ENCODE measurements around the gene AGL. TPM values are rescaled to one million over a fixed set of nuclear protein-coding genes. Genes with fewer than 3 reads are reported as not detected.

Gene AGL
- total and polyA plus RNA-seq, 2 of the 4 experiments (the other 2 are of a cell fraction), result 2.4 to 7.0 TPM

DNA sequence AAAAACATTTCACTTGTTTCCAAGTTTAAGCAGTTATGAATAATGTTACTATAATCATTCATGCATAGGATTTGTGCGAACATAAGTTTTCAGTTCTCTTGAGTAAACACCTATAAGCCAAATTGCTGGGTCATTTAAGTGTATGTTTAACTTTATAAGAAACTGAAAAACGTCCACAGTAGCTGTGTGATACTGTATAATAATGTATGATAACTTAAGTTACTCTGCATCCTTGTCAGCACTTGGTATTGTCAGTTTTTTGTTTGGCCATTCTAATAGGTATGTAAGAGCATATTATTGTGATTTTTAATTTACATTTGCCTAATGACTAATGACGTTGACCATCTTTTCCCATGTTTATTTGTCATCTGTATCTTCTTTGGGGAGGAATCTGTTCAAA, 105.2 kb downstream of the AGL start:
- no peaks in the 10 kb centered on the region for H3K9me1 ChIP-seq (ENCODE audit: insufficient read depth, low read length)
- no peak overlapping the region for H4K5ac ChIP-seq (ENCODE audit: low read depth, low read length)
- intact Hi-C loops (cut with micrococcal nuclease) (no loop called here), dilution Hi-C loops (cut with HindIII; ENCODE audit: low sequenced_read_pairs, unreplicated experiment) (no loop called here), in situ Hi-C loops (cut with MboI; ENCODE audit: low sequenced_read_pairs) (no loop called here)
- no peak overlapping the region for H3K4me2 ChIP-seq (ENCODE audit: low read depth, low read length)
- no peaks in the 10 kb centered on the region; the same call in 1 of the 2 replicates for H3K4me1 ChIP-seq (ENCODE audit: control insufficient read depth, insufficient read depth, low read length)
- H2AFZ ChIP-seq (replicated peaks; ENCODE audit: low read length, poor library complexity), result no peak overlapping the region
- no peak overlapping the region for H2BK20ac ChIP-seq (ENCODE audit: low read depth, low read length)
- no peak overlapping the region for H3K23ac ChIP-seq (ENCODE audit: low read depth, low read length)
- no peak overlapping the region for H2AK5ac ChIP-seq (ENCODE audit: low read depth, low read length)
- H3K36me3 ChIP-seq (ENCODE audit: control insufficient read depth, insufficient read depth, low read length), result no peaks in the 10 kb centered on the region
- no peaks in the 10 kb centered on the region for H3K27me3 ChIP-seq (ENCODE audit: control insufficient read depth, insufficient read depth, low read length)
- no peak overlapping the region for H2BK15ac ChIP-seq (ENCODE audit: low read depth, low read length)
- no peak overlapping the region for H3K56ac ChIP-seq (ENCODE audit: extremely low read depth, insufficient read depth, low read length)
- DNase-seq (no peak), ATAC-seq (ENCODE audit: low read depth) (no peak)
- no peak overlapping the region for H2AK9ac ChIP-seq (replicated peaks; ENCODE audit: low read depth, low read length, poor library complexity)
- H4K20me1 ChIP-seq (ENCODE audit: insufficient read depth, low read length), result no peaks in the 10 kb centered on the region
- H3K9me3 ChIP-seq (ENCODE audit: control insufficient read depth, insufficient read depth, low read length), result no peaks in the 10 kb centered on the region
- TF ChIP-seq, protein P1, sequence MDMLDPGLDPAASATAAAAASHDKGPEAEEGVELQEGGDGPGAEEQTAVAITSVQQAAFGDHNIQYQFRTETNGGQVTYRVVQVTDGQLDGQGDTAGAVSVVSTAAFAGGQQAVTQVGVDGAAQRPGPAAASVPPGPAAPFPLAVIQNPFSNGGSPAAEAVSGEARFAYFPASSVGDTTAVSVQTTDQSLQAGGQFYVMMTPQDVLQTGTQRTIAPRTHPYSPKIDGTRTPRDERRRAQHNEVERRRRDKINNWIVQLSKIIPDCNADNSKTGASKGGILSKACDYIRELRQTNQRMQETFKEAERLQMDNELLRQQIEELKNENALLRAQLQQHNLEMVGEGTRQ (IDR thresholded peaks at IDR 0.05; ENCODE audit: low read depth, low read length), result no peak
- no peak for TF ChIP-seq SMC3 (IDR thresholded peaks at IDR 0.05; ENCODE audit: low read depth, low read length)
- no peak for TF ChIP-seq NFE2L2 (IDR thresholded peaks at IDR 0.05; ENCODE audit: low read depth, low read length)
- no CpG with 5 or more reads among the region's 3 CpGs for WGBS, 2 experiments (ENCODE audit: extremely low coverage in 2 of 2, insufficient read length in 1 of 2)
- no peak overlapping the region for H4K8ac ChIP-seq (ENCODE audit: low read depth in 2 of 2, low read length in 2 of 2)
- H3K9ac ChIP-seq (ENCODE audit: low read depth, low read length), result no peak overlapping the region
- no peak overlapping the region for H3K4ac ChIP-seq (ENCODE audit: low read depth, low read length)
- H3K4me3 ChIP-seq (ENCODE audit: insufficient read depth, low read depth, low read length), result no peak overlapping the region
- no peaks in the 10 kb centered on the region for H3K79me1 ChIP-seq (ENCODE audit: low read depth in 1 of 2, low read length in 2 of 2)
- H2BK120ac ChIP-seq (ENCODE audit: low read depth, low read length), result no peak overlapping the region
- BruUV-seq (replicated peaks), result no TSS peak
- no peak overlapping the region for H3K18ac ChIP-seq (ENCODE audit: low read depth, low read length)
- no peak overlapping the region for H3K27ac ChIP-seq (ENCODE audit: insufficient read depth, low read length)
- no peak overlapping the region for H4K91ac ChIP-seq (ENCODE audit: insufficient read depth, low read depth, low read length)
- H3K14ac ChIP-seq (replicated peaks; ENCODE audit: low read depth, low read length), result no peak overlapping the region
- POLR2A ChIA-PET (ENCODE audit: unreplicated experiment), result no interaction called here
- no peak overlapping the region for H2BK5ac ChIP-seq (ENCODE audit: low read depth, low read length, poor library complexity, severe bottlenecking)
- CTCF ChIA-PET, result no interaction called here

Data from IMR-90 (cell line).